ENCODE results near the gene TMEM245. TPM values are rescaled to one million over a fixed set of nuclear protein-coding genes. Genes with fewer than 3 reads are reported as not detected.

The TMEM245 gene
- total and polyA plus RNA-seq, 2 of the 13 experiments (the other 11 are each of a cell fraction or from before 2014, with no cell fraction given): 53.5 to 55.4 TPM

DNA sequence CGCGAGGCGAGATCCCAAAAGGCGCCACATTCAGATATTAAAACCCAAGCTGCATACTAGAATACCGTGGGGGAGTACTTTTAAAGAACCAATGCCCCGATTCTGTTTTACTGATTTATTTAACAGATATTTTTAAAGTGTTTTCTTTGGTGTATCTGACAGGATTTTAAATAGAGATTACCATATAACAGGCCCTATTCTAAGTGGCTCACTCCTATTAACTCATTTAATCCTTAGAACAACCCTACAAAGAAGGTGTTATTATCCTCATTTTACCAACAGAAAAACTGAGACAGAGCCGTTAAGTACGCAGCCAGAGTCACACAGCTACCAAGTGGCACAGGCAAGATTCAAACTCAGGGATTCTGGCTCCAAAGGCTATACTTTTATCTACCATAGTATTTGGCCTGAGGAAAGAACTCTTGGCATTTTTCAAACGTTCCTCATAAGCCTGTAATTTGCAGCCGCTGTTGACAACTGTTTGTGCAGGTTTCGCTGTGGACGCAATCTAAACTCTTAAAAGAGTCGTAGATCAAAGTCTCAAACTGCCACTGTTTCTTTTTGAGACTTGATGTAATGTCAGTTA, 550 bp upstream of the TMEM245 start (continued):
- TF ChIP-seq ZNF143 (CRISPR knock-in tag; IDR thresholded peaks at IDR 0.05) (peak; percentile 70), TSC22D2 (CRISPR knock-in tag; IDR thresholded peaks at IDR 0.05; ENCODE audit: borderline replicate concordance) (no peak), KMT2B (CRISPR knock-in tag; IDR thresholded peaks at IDR 0.05) (0 out of 2 replicates have a peak, but pooled peaks have one; percentile 11), POGZ (CRISPR knock-in tag; IDR thresholded peaks at IDR 0.05) (0 out of 2 replicates have a peak, but pooled peaks have one; percentile 11), NFKB2 (CRISPR knock-in tag; IDR thresholded peaks at IDR 0.05; ENCODE audit: borderline replicate concordance) (no peak), TFDP2 (CRISPR knock-in tag; IDR thresholded peaks at IDR 0.05) (peak; percentile 95), ZNF253 (CRISPR knock-in tag; IDR thresholded peaks at IDR 0.05; ENCODE audit: borderline replicate concordance) (no peak), ZNF562 (CRISPR knock-in tag; IDR thresholded peaks at IDR 0.05; ENCODE audit: borderline replicate concordance) (no peak), TCF12 (IDR thresholded peaks at IDR 0.05) (no peak), TCF12 (CRISPR knock-in tag; IDR thresholded peaks at IDR 0.05) (no peak), MIXL1 (CRISPR knock-in tag; IDR thresholded peaks at IDR 0.05) (peak; percentile 2; the same call in 1 of the 2 replicates), ZNF468 (CRISPR knock-in tag; IDR thresholded peaks at IDR 0.05) (no peak), SIN3A (IDR thresholded peaks at IDR 0.05; ENCODE audit: borderline replicate concordance, low read depth, low read length) (peak; percentile 92), GATAD1 (CRISPR knock-in tag; IDR thresholded peaks at IDR 0.05) (peak; percentile 92), ZNF788 (CRISPR knock-in tag; IDR thresholded peaks at IDR 0.05; ENCODE audit: borderline replicate concordance) (0 out of 2 replicates have a peak, but pooled peaks have one; percentile 6), TOPORS (CRISPR knock-in tag; IDR thresholded peaks at IDR 0.05) (no peak), HDAC2 (CRISPR knock-in tag; IDR thresholded peaks at IDR 0.05) (peak; percentile 39; the same call in 1 of the 2 replicates), RCOR2 (CRISPR knock-in tag; IDR thresholded peaks at IDR 0.05) (0 out of 2 replicates have a peak, but pooled peaks have one; percentile 19), ZNF160 (CRISPR knock-in tag; IDR thresholded peaks at IDR 0.05) (no peak), ZNF737 (CRISPR knock-in tag; IDR thresholded peaks at IDR 0.05; ENCODE audit: borderline replicate concordance) (no peak), CC2D1A (CRISPR knock-in tag; IDR thresholded peaks at IDR 0.05) (no peak), NR2C2 (CRISPR knock-in tag; IDR thresholded peaks at IDR 0.05; ENCODE audit: borderline replicate concordance) (no peak), HBP1 (CRISPR knock-in tag; IDR thresholded peaks at IDR 0.05; ENCODE audit: low read depth) (0 out of 2 replicates have a peak, but pooled peaks have one; percentile 44)
- TF ChIP-seq, protein P1, sequence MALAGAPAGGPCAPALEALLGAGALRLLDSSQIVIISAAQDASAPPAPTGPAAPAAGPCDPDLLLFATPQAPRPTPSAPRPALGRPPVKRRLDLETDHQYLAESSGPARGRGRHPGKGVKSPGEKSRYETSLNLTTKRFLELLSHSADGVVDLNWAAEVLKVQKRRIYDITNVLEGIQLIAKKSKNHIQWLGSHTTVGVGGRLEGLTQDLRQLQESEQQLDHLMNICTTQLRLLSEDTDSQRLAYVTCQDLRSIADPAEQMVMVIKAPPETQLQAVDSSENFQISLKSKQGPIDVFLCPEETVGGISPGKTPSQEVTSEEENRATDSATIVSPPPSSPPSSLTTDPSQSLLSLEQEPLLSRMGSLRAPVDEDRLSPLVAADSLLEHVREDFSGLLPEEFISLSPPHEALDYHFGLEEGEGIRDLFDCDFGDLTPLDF (CRISPR knock-in tag; IDR thresholded peaks at IDR 0.05): peak; percentile 70
- TF ChIP-seq, protein P2, sequence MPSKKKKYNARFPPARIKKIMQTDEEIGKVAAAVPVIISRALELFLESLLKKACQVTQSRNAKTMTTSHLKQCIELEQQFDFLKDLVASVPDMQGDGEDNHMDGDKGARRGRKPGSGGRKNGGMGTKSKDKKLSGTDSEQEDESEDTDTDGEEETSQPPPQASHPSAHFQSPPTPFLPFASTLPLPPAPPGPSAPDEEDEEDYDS (CRISPR knock-in tag; IDR thresholded peaks at IDR 0.05): peak; percentile 9; the same call in 1 of the 2 replicates
- TF ChIP-seq, protein P3, sequence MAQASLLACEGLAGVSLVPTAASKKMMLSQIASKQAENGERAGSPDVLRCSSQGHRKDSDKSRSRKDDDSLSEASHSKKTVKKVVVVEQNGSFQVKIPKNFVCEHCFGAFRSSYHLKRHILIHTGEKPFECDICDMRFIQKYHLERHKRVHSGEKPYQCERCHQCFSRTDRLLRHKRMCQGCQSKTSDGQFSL (CRISPR knock-in tag; IDR thresholded peaks at IDR 0.05): peak; percentile 92

Data from HepG2 (cell line).